Hematopoietic multipotent progenitor cell treated with erythropoietin and hydrocortisone succinate and interleukin-3 and kit ligand, for 8 days (in vitro differentiated cells): ENCODE measurements around the gene DNMT1.

ENCODE experiments used
- DNase-seq: peaks from one replicate; pipeline ENCODE4 v3.0.0-alpha.2; 2015

DNMT1 gene

DNA sequence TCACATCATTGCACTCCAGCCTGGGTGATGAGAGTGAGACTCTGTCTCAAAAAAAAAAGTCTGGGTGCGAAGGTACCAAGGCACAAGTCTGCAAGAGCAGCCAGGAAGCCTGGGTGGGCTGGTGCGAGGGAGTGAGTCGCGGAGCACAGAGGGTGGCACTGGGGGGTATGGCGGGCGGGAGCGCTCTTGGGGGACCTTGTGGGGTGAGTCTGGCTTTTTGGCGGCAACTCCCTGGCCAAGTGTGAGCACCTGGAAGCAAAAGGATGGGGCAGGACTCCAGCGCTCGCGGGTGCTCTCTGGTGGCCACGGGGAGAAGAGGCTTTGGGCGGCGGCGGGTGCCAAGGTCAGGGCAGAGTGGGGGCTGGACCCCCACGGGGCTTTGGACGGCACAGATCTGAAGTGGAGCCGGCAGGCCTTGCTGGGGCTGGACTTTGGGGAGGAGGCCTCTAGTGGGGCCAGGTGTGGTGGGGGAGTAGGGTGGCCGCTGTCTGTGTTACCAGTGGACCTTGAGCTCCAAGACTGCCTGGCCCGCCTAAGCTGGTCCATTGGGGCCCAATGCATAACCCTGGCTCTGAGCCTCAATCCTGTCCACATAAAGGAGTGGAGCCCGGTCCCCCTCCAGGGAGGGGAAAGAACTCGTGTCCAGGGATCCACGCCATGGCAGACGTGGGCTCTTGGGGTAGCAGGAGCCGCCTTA lies 81.7 kb downstream of the DNMT1 start:
- peak; percentile 63 for DNase-seq

DNA sequence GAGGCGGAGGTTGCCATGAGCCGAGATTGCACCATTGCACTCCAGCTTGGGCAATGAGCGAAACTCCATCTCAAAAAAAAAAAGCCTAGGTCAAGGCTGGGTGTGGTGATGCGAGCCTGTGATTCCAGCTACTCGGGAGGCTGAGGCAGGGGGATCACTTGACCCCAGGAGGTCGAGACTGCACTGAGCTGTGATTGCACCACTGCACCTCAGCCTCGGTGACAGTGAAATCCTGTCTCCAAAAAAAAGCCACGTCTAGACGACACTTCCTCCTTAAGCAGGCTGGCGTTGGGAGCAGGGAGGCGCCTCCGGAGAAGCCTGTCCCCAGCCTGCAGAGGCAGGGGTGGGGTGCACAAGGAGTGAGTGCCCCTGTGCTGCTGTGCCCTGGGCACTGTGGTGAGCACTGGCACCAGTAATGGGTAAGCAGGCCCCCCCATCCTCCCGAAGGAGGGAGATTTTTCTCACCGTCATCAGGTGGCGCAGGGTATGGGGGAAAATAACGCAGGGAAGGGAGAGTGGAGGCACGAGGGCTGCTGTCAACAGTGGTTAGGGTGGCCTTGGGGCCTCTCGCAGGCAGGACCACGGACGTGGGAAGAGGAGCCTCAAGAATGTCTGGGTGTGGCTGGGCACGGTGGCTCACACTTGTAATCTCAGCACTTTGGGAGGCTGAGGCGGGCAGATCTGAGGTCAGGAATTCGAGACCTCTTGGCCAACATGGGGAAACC lies 82.6 kb downstream of the DNMT1 start:
- DNase-seq, result no peak

DNA sequence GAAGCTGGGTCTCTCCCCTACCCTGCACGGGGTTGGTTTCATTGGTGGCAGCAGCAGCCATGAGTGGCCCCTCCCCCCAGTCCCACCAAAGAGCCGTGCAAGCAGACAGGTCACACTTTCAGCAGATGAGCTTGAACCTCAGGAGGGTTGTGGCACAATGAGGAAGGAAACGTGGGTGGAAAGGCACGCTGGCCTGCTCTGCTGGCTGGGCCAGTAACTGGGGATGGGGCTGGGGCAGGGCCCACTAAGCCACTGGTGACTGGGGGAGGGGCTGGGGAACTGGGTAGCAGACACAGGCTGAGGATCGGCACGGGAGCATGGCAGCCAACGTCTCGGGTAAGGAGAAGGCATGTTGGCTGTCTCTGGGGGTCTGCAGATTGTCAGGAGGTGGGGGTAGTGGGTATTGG lies 83.3 kb downstream of the DNMT1 start, which contains the start of gene P2RY11:
Gene P2RY11 (plus strand): TSS at position 289 of the 407 bp plus-strand sequence. CDS start 29 bp downstream, at position 318.
- no peak for DNase-seq

DNA sequence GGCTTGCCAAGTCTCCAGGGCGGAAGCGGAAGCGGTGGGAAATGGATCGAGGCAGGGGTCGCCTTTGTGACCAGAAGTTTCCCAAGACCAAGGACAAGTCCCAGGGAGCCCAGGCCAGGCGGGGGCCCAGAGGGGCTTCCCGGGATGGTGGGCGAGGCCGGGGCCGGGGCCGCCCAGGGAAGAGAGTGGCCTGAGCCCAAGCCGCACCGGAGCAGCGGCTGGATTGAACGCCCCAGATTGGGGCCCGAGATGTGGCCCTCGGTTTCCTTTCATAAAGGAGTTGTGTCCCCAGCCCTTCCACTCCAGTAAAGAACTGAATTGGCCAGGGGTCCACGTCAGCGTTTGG lies 83.8 kb downstream of the DNMT1 start:
- no peak for DNase-seq

DNA sequence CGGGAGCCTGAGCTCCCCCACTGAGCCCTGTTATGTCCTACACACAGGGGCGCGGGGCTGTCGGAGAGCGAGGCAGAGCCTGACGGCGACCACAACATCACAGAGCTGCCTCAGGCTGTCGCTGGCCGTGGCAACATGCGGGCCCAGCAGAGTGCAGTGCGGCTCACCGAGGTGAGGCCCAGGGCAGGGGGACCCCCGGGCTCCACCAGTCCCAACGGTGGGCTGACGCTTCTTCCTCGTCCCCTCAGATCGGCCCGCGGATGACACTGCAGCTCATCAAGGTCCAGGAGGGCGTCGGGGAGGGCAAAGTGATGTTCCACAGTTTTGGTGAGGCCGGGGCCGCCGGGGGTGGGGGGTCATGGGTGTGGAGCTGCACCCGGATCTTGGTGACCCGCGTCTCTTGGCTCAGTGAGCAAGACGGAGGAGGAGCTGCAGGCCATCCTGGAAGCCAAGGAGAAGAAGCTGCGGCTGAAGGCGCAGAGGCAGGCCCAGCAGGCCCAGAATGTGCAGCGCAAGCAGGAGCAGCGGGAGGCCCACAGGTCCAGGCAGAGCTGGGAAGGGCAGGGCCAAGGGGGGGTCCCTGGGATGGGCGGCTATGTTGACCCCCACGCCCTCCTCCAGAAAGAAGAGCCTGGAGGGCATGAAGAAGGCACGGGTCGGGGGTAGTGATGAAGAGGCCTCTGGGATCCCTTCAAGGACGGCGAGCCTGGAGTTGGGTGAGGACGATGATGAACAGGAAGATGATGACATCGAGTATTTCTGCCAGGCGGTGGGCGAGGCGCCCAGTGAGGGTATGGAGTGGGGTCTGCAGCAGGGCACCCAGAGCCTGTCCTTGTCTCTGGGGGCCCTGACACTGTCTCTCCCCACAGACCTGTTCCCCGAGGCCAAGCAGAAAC lies 84.4 kb downstream of the DNMT1 start:
- DNase-seq, result no peak

DNA sequence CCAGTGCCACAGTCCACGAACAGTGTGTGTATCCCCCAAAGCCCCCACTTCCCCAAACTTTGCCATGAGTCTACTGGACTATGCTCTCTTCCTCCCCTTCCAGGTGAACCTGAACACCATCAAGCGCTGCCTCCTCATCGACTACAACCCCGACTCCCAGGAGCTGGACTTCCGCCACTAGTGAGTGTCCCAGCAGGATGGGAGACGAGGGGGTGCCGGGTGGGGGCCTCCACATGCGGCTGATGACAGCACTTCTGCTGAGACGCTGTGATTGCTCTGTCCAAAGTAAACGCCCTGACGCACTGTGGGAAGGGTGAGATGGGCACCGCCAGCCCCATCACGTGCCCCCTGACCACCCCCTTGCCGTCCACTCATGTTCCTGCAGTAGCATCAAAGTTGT lies 85.2 kb downstream of the DNMT1 start:
- DNase-seq, result no peak

DNA sequence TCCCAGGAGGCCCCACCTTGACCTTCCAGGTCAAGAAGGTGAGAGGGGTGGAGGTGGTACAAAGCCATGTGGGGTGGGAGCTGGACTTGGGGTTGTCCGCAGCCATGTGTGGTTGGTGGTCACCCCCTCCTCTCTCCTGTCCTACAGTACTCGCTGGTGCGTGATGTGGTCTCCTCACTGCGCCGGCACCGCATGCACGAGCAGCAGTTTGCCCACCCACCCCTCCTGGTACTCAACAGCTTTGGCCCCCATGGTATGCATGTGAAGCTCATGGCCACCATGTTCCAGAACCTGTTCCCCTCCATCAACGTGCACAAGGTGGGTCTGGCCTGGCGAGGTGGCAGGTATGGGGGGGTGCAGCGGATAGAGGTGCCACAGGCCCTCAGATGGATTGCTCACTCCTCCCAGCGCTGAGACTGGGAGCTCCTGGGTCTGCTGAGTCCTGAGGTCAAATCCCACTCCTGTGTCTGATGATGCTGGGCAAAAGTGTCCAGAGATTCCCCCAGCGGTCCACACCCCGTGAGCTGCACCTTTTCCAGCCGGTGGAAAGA lies 86.9 kb downstream of the DNMT1 start:
- no peak for DNase-seq

DNA sequence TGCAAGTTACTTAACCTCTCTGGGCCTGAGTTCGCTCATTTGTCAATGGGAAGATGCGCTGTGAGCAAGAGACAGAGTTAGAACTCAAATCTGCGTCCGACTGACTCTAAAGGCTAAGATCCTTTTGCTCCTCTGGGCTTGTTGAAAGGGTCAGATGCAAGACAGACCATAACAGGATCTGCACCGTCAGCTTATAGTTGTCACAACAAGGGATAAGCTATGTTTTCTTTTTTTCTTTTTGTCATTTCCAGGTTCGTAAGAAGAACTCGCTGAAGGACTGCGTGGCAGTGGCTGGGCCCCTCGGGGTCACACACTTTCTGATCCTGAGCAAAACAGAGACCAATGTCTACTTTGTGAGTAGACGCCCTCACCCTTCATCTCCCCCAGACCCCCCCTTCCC lies 87.5 kb downstream of the DNMT1 start:
- no peak for DNase-seq

DNA sequence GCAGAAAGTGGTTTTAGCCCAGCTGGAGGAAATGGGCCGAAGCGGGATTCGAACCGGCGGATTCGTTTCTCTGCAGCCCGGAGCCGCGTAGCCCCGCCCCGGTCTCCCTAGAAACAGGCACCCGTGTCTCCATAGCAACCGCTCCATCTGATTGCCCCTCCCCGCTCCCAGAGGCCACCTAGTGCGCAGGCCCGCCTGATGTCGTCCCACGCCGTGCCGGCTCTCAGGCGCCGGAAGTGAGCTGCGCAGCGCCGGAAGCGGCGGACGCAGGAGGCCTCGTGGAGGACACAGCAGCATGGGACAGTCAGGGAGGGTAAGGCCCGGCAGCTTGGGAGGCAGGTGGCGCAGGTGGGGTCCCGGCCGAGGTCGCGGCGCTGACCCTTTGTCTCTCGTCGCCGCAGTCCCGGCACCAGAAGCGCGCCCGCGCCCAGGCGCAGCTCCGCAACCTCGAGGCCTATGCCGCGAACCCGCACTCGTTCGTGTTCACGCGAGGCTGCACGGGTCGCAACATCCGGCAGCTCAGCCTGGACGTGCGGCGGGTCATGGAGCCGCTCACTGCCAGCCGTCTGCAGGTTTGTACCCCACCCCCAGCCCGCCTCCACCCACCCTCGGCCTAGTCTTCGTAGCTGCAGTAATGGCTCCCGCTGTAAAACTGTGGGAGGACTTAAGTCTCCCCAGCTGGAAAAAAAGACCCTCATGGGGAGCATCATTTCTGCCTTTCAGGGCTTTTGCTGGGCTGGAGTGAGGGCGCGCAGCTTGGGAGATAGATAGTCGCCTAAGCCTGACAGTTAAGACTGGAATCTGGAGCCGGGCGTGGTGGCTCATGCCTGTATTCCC lies 88.4 kb downstream of the DNMT1 start, which contains the start of gene PPAN:
Gene PPAN (plus strand): TSS at position 263 of the 837 bp plus-strand sequence. CDS start 33 bp downstream, at position 296.
- peak; percentile 99 for DNase-seq

DNA sequence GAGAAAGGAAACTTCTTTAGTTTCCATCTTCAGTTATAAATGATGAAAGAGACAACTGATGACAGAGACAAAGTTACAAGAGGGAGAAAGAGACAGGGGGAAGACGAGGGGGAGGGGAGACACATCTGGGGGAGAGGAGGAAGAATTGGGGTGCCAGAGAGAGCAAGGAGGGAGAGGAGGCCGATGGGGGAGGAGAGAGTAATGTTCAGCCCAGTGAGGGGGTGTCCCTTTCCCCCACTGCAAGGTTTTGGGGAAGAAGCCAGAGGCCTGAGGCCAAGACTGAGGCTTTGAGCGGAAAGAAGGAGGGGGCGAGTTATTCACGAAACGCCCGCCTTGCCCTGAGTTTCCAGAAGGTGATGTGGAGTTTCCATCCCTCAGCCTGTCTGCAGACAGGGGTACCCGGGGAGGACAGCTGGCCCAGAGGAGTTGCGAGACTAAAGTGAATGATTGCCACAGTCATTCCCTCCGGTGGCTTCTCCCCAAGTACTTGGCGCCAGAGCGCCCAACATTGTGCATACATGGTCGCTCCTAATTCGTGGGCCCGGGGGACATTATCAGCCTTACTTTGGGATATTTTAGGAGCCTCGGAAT lies 89.1 kb downstream of the DNMT1 start:
- DNase-seq, result peak; percentile 38

DNA sequence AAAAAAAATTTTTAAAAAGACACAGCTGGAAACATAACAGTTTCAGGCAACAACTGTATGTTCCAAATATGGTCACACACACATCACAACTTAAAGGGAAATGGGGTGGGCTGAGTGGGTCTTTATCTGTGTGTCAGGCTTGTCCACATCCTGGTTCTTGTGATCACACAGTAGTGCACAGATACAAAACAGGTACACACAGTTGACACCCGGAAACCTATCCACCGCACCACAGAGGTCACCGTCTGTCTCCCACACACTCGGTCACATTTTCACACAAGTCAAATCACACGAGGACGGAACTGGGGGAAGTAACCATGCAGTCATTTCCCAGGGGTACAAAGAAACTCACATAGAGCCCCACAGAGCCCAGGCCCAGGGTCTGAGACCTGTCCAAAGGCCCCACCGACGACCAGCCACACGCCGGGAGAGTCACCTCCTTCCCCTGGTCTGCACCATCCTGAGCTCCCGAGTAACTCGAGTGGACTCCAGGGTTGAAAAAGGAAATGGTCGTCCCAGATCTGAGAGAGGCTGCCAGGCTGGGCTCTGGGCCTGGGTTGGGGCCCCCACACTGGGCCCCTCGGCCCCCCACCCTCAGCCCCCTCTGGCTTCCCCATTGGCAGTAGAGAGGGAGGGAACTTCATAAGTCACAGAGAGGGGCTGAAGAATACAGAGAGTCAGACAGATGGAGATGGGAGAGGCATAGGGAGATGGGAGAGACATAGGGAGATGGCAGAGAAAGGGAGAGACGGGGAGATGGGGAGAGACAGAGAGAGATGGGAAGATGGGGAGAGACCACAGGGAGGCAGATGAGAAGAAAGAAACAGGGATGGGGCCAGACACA lies 89.9 kb downstream of the DNMT1 start:
- DNase-seq, result peak; percentile 81

DNA sequence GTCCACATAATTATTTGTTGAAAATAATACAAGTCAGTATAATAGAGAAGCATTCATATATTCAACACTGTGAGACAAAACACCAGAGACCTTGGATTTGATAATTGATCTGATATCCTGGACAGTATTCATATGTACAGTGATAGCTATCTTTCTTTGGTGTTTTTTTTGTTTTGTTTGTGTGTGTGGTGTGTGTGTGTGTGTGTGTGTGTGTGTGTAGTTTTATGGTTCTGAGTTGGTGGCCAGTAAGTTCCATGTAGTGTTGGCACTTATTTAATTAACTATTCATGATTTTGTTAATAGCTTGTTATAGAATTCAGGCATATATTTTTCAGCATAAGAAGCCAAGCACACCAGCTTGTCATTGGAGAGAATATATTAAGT lies 90.6 kb downstream of the DNMT1 start:
- DNase-seq, result no peak

DNA sequence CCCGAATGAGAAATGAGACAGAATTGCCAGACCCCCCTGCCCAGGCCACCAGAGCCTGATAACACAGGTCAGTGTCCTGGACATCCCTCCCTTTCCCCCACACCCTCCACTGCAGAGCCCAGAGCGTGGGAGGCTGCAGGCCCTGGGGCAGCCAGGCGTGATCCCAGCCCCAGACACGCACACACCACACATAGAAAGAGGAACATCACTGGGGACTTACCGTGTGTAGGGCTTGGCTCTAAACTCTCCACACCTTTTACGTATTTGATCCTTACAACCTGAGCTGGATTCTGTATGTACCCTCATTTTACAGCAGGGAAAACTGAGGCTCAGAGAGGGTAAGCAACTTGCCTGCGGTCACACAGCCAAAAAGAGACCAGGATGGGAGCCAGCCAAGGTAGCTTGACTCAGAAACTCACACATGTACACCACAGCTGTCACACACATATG lies 91.9 kb downstream of the DNMT1 start:
- DNase-seq, result no peak

DNA sequence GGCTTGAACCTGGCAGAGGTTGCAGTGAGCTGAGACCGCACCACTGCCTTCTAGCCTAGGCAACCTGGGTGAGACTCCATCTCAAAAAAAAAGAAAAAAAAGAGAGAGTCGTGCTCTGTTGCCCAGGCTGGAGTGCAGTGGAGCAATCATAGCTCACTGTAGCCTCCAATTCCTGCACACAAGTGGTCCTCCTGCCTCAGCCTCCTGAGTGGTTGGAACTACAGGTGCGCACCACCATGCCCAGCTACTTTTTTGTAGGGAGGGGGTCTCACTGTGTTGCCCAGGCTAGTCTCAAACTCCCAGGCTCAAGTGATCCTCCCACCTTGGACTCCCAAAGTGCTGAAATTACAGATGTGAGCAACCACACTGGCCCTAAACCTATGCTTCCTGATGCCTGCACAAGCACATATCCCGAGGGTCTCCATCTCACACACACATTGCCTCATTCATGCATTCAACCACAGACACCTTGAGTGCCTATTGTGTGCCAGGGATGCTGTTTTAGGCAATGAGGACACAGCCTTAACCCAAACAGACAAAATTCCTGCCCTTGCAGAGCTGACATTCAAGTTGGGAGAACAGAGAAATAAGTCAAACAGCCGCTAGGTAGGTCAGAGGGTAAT lies 94.5 kb downstream of the DNMT1 start:
- DNase-seq, result no peak

DNA sequence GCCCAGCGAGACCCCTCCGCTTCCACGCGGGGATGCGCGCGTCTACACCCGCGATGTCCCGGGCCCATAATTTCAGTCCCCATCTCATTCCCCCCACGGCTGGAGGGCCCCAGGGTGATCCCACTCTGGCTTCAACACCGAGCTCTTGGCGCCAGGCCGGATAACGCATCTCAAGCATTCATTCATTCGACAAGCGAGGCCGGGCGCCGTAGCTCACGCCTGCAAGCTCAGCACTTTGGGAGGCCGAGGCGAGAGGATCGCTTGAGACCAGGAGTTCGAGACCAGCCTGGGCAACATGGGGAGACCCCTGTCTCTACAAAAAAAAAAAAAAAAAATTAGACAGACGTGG lies 98.2 kb downstream of the DNMT1 start:
- DNase-seq, result no peak

DNA sequence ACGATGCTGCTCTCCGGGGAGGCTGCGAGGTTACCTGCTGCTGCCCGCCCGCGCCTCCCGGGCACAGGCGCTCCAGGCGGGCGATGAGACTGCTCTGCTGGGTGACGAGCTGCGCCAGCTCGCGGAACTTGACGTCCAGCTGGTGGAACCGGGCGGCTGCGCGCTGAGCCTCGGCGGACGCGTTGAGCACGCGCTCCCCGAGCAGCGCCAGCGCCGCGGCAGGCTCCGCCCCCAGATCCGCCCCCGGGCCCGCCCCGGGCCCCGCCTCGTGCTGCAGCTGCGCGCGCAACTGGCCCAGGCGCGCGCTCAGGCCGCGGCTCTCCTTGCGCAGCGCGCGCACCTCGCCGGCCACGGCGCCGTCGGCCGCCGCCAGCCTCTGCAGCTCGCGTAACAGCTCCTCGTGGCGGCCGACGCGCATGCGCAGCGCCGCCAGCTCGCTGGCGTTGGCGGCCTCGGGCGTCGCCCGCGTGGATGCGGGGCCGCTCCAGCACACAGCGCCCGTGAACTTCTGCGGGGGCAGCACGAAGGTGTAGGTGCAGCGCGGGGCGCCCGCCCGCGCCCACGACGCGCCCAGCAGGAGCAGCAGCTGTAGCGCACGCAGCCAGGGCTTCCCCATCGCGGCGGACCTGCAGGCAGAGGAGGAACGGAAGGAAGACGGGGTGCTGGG lies 98.7 kb downstream of the DNMT1 start:
- peak; percentile 90 for DNase-seq

DNA sequence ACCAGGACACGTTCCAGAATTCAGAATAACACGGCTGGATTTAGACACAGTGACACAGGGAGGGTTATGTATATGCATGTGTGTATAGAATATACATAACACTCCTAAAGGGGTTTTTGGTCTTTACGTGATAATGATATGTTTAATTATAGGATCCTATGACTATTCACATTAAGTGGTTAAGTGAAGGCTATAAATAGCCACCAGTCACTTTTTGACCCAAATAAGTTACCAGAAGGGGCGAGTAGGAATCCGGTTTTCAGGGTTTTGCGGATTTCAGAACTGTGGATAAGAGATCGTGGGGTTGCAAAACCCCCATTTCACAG lies 99.2 kb downstream of the DNMT1 start:
- DNase-seq, result no peak

DNA sequence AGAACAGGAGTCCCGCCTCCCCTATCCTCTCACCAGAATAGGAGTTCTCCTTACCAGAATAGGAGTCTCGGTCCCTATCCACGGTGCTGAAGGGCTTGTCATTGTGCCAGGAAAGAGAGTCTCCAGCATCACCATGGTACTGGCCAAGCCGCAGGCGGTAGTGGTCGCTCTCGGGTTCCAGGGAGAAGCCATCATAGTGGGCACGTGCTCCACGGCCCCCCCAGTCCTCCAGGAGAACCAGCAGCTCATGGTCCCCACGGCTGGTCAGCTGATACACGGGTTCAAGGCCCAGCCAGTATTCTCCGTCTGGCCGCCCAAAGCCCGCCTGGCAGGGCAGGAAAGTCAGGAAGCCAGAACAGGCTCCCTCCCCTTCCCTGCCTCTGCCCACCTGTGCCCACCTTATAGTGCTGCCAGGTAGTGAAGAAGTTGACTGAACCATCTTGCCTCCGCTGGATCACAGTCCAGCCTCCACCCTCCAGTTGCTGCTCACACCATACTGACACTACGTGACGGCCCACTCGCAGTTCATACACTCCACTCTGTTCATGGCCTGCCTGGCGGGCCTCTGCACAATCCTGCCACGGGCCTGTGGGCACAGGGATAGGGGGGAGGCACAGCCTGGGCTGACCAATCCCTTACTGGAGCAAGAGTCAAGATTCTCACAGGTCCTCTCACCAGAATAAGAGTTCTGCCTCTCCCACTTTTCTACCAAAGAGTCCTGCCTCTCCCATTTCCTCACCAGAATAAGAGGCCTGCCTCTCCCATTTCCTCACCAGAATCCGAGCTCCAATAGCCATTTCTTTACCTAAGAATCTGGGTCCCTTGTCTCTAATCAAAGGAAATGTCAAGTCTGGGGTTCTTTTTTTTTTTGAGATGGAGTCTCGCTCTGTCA lies 101.2 kb downstream of the DNMT1 start:
- no peak for DNase-seq
